Activated naive CD4-positive, alpha-beta T cell treated with anti-CD3 and anti-CD28 coated beads, Interleukin-2, amount 50 U/mL, for 72 hours (primary cell): ENCODE results near the gene MGAT4A. TPM values are rescaled to one million over a fixed set of nuclear protein-coding genes. Genes with fewer than 3 reads are reported as not detected.
"Not testable (repeated sequence)": the region's sequence is repeated elsewhere in the genome, so short reads cannot be mapped to it uniquely, and the experiment has no call there.

ENCODE experiments used
- ATAC-seq, 2 donors: fragments of 150-1000 bp; cut with Tn5 transposase; 2 replicates each; pipeline ENCODE4 v1.10.0; 2021; ENCODE audit warnings: mild to moderate bottlenecking in 2 of 2, moderate library complexity in 2 of 2
- DNase-seq, 2 donors: peaks; one replicate each; pipeline ENCODE4 v3.0.0; 2021 to 2022; ENCODE audit warnings: low spot score in 2 of 2
- H3K27ac Mint-ChIP-seq, 2 donors: one replicate each; pipeline ENCODE4 v1.8.0; 2022; ENCODE audit warnings: mild to moderate bottlenecking in 2 of 2, mixed read lengths in 2 of 2
- H3K36me3 Mint-ChIP-seq, 2 donors: one replicate each; pipeline ENCODE4 v1.8.0; 2022; ENCODE audit warnings: mixed read lengths in 2 of 2
- H3K9me3 Mint-ChIP-seq, 2 donors: one replicate each; pipeline ENCODE4 v1.8.0; 2022; ENCODE audit warnings: mixed read lengths in 2 of 2
- total RNA-seq, 2 donors: library from RNA; stranded (reverse); gene quantifications; one replicate each; pipeline ENCODE4 v1.2.3, GENCODE V29; 2022

MGAT4A gene
- total RNA-seq, 2 donors from 2014 or later = 59.1 to 95.6 TPM

- no peak overlapping the region for H3K27ac Mint-ChIP-seq
Observed at GRCh38 chr2:98764499-98764898, 33.6 kb upstream of the MGAT4A start.

GRCh38 chr2:98763209-98763951 lies 32.4 kb upstream of the MGAT4A start:
- Mint-ChIP-seq H3K27ac (no peak overlapping the region), H3K36me3 (peaks cover 0 to 8% of the 10 kb centered on the region in 2 donors), H3K9me3 (no peaks in the 10 kb centered on the region)
- ATAC-seq (no peak), DNase-seq (no peak)

More at GRCh38 chr2:98764499-98764898, 33.6 kb upstream of the MGAT4A start:
- Mint-ChIP-seq H3K9me3 (no peaks in the 10 kb centered on the region), H3K36me3 (peaks cover 0 to 13% of the 10 kb centered on the region in 2 donors)
- ATAC-seq (no peak), DNase-seq (no peak)

- H3K36me3 Mint-ChIP-seq = peaks cover 0 to 12% of the 10 kb centered on the region in 2 donors
- DNase-seq = no peak
- no peak for ATAC-seq
Observed at GRCh38 chr2:98761909-98762308, 31.0 kb upstream of the MGAT4A start.

GRCh38 chr2:98761267-98761781 lies 30.4 kb upstream of the MGAT4A start:
- DNase-seq (peak in 1 of 2 donors; percentile 63), ATAC-seq (peak; percentile 74 to 82)
- peaks cover 0 to 13% of the 10 kb centered on the region in 2 donors for H3K36me3 Mint-ChIP-seq
- H3K9me3 Mint-ChIP-seq = peaks cover 0 to 7% of the 10 kb centered on the region in 2 donors
- peak overlapping the region; percentile 17 to 68 for H3K27ac Mint-ChIP-seq

More at GRCh38 chr2:98761909-98762308, 31.0 kb upstream of the MGAT4A start:
- peaks cover 0 to 7% of the 10 kb centered on the region in 2 donors for H3K9me3 Mint-ChIP-seq
- peak overlapping the region; percentile 17 to 68 for H3K27ac Mint-ChIP-seq

GRCh38 chr2:98759827-98760625 lies 29.1 kb upstream of the MGAT4A start:
- DNase-seq (no peak), ATAC-seq (no peak)
- H3K27ac Mint-ChIP-seq = no peak overlapping the region
- peaks cover 0 to 13% of the 10 kb centered on the region in 2 donors for H3K36me3 Mint-ChIP-seq
- peaks cover 0 to 7% of the 10 kb centered on the region in 2 donors for H3K9me3 Mint-ChIP-seq

- no peak for ATAC-seq
- H3K9me3 Mint-ChIP-seq = peaks cover 0 to 7% of the 10 kb centered on the region in 2 donors
- no peak overlapping the region for H3K27ac Mint-ChIP-seq
- H3K36me3 Mint-ChIP-seq = peaks cover 0 to 13% of the 10 kb centered on the region in 2 donors
- no peak for DNase-seq
Observed at GRCh38 chr2:98759338-98759737, 28.4 kb upstream of the MGAT4A start.

- peak overlapping the region; percentile 72 to 79 for H3K27ac Mint-ChIP-seq
- H3K36me3 Mint-ChIP-seq = peaks cover 0 to 11% of the 10 kb centered on the region in 2 donors
- DNase-seq (no peak), ATAC-seq (peak; percentile 58 to 83)
- peaks cover 0 to 9% of the 10 kb centered on the region in 2 donors for H3K9me3 Mint-ChIP-seq
Observed at GRCh38 chr2:98757904-98758421, 27.0 kb upstream of the MGAT4A start.

- peaks cover 0 to 16% of the 10 kb centered on the region in 2 donors for H3K9me3 Mint-ChIP-seq
- no peak for ATAC-seq
- no peak for DNase-seq
- peaks cover 0 to 12% of the 10 kb centered on the region in 2 donors for H3K36me3 Mint-ChIP-seq
- H3K27ac Mint-ChIP-seq = peak overlapping the region in 1 of 2 donors; percentile 7
Observed at GRCh38 chr2:98753801-98754200, 22.9 kb upstream of the MGAT4A start.

GRCh38 chr2:98752711-98753110 lies 21.8 kb upstream of the MGAT4A start:
- Mint-ChIP-seq H3K36me3 (peaks cover 0 to 12% of the 10 kb centered on the region in 2 donors), H3K9me3 (peaks cover 0 to 14% of the 10 kb centered on the region in 2 donors)
- H3K27ac Mint-ChIP-seq, DNase-seq, ATAC-seq: not testable (repeated sequence)

- Mint-ChIP-seq H3K36me3 (peaks cover 0 to 5% of the 10 kb centered on the region in 2 donors), H3K27ac (no peak overlapping the region), H3K9me3 (peaks cover 0 to 9% of the 10 kb centered on the region in 2 donors)
- no peak for DNase-seq
- ATAC-seq = no peak
Observed at GRCh38 chr2:98751748-98752147, 20.8 kb upstream of the MGAT4A start.

GRCh38 chr2:98750593-98751282 lies 19.8 kb upstream of the MGAT4A start:
- H3K36me3 Mint-ChIP-seq = peaks cover 0 to 5% of the 10 kb centered on the region in 2 donors
- ATAC-seq (no peak), DNase-seq (no peak)
- H3K27ac Mint-ChIP-seq = no peak overlapping the region
- H3K9me3 Mint-ChIP-seq = peaks cover 0 to 9% of the 10 kb centered on the region in 2 donors

GRCh38 chr2:98749066-98749450 lies 18.1 kb upstream of the MGAT4A start:
- peak overlapping the region; percentile 3 to 28 for H3K27ac Mint-ChIP-seq
- DNase-seq (no peak), ATAC-seq (peak; percentile 54 to 68)
- peaks cover 0 to 17% of the 10 kb centered on the region in 2 donors for H3K36me3 Mint-ChIP-seq
- peaks cover 0 to 9% of the 10 kb centered on the region in 2 donors for H3K9me3 Mint-ChIP-seq

GRCh38 chr2:98748292-98749065 lies 17.5 kb upstream of the MGAT4A start:
- H3K9me3 Mint-ChIP-seq = peaks cover 0 to 9% of the 10 kb centered on the region in 2 donors
- H3K36me3 Mint-ChIP-seq = peaks cover 0 to 20% of the 10 kb centered on the region in 2 donors
- ATAC-seq (peak in 1 of 2 donors; percentile 26), DNase-seq (no peak)
- peak overlapping the region in 1 of 2 donors; percentile 28 for H3K27ac Mint-ChIP-seq

- peaks cover 0 to 20% of the 10 kb centered on the region in 2 donors for H3K36me3 Mint-ChIP-seq
- ATAC-seq = no peak
- DNase-seq = no peak
- no peak overlapping the region for H3K27ac Mint-ChIP-seq
- peaks cover 0 to 6% of the 10 kb centered on the region in 2 donors for H3K9me3 Mint-ChIP-seq
Observed at GRCh38 chr2:98747888-98748287, 17.0 kb upstream of the MGAT4A start.

GRCh38 chr2:98746426-98746825 lies 15.5 kb upstream of the MGAT4A start:
- Mint-ChIP-seq H3K27ac (no peak overlapping the region), H3K36me3 (peaks cover 0 to 15% of the 10 kb centered on the region in 2 donors), H3K9me3 (no peaks in the 10 kb centered on the region)
- no peak for DNase-seq
- ATAC-seq = peak in 1 of 2 donors; percentile 63
